CD14-positive monocyte (primary cell): ENCODE measurements around the gene KNSTRN. TPM values are rescaled to one million over a fixed set of nuclear protein-coding genes. Genes with fewer than 3 reads are reported as not detected.

Source experiments
- DNase-seq, 3 donors: peaks; one replicate each; pipeline ENCODE4 v3.0.0-alpha.2; 2011 to 2022
- H2AFZ ChIP-seq: 2 replicates; pipeline ENCODE4 v1.6.0; 2012; ENCODE audit warnings: mild to moderate bottlenecking, low read depth, low read length, inconsistent platforms; ENCODE audit not compliant: insufficient read depth, poor library complexity, severe bottlenecking
- H3K27ac ChIP-seq, 2 donors: 1 replicate in 1 of 2; 2 replicates in 1 of 2; pipeline ENCODE4 v1.5.1; 2012 to 2013; ENCODE audit warnings: low read length in 2 of 2, control low read depth in 1 of 2, inconsistent platforms in 1 of 2, low read depth in 1 of 2, mild to moderate bottlenecking in 1 of 2
- H3K27me3 ChIP-seq, 2 donors: one replicate each; pipeline versions ENCODE4 v1.6.0 to v1.6.1; 2011 to 2013; ENCODE audit warnings: low read length in 2 of 2; ENCODE audit not compliant: control insufficient read depth in 2 of 2, insufficient read depth in 2 of 2
- H3K36me3 ChIP-seq, 2 donors: replicated peaks in 1 of 2; 1 replicate in 1 of 2; 2 replicates in 1 of 2; pipeline versions ENCODE4 v1.5.1 to v1.6.1; 2012 to 2013; ENCODE audit warnings: low read length in 2 of 2, control low read depth in 1 of 2, inconsistent platforms in 1 of 2, mild to moderate bottlenecking in 1 of 2; ENCODE audit not compliant: insufficient read depth in 2 of 2, control insufficient read depth in 1 of 2
- H3K4me1 ChIP-seq, 2 donors: 1 replicate in 1 of 2; 2 replicates in 1 of 2; pipeline versions ENCODE4 v1.5.1 to v1.6.1; 2012 to 2013; ENCODE audit warnings: low read length in 2 of 2, control low read depth in 1 of 2, inconsistent platforms in 1 of 2, mild to moderate bottlenecking in 1 of 2, moderate library complexity in 1 of 2; ENCODE audit not compliant: insufficient read depth in 2 of 2, control insufficient read depth in 1 of 2
- H3K4me2 ChIP-seq: replicated peaks from 2 replicates; pipeline ENCODE3; 2012; ENCODE audit warnings: low read length, moderate library complexity, mild to moderate bottlenecking; ENCODE audit not compliant: poor library complexity, severe bottlenecking; ENCODE audit errors: extremely low read depth
- H3K4me3 ChIP-seq, 3 experiments: fragments of 200-600 bp in 1 of 3; sonication (generic) in 1 of 3; replicated peaks in 1 of 3; 1 replicate in 2 of 3; 2 replicates in 1 of 3; pipeline ENCODE4 v1.5.1; 2011 to 2013; ENCODE audit warnings: low read length in 3 of 3, mild to moderate bottlenecking in 3 of 3, control low read depth in 2 of 3, low read depth in 2 of 3, inconsistent platforms in 1 of 3, moderate library complexity in 1 of 3
- H3K79me2 ChIP-seq: 2 replicates; pipeline ENCODE4 v1.6.0; 2012; ENCODE audit warnings: mild to moderate bottlenecking, control low read depth, inconsistent platforms, low read length, moderate library complexity; ENCODE audit not compliant: insufficient read depth
- H3K9ac ChIP-seq: 2 replicates; pipeline ENCODE4 v1.6.0; 2017; ENCODE audit warnings: low read length, mild to moderate bottlenecking; ENCODE audit not compliant: insufficient read depth, poor library complexity, severe bottlenecking
- H3K9me3 ChIP-seq, 2 donors: replicated peaks in 1 of 2; 1 replicate in 1 of 2; 2 replicates in 1 of 2; pipeline versions ENCODE4 v1.5.1 to v1.6.1; 2012 to 2013; ENCODE audit warnings: low read length in 2 of 2, control low read depth in 1 of 2; ENCODE audit not compliant: control insufficient read depth in 1 of 2, insufficient read depth in 1 of 2
- H4K20me1 ChIP-seq: 2 replicates; pipeline ENCODE4 v1.6.0; 2012; ENCODE audit warnings: mild to moderate bottlenecking, low read length, control low read depth, moderate library complexity; ENCODE audit not compliant: insufficient read depth
- H3K27ac Mint-ChIP-seq, 7 donors: one replicate each; pipeline ENCODE4 v1.8.0; 2020; ENCODE audit warnings: mild to moderate bottlenecking in 7 of 7, mixed read lengths in 7 of 7, moderate library complexity in 6 of 7, inconsistent platforms in 2 of 7
- H3K27me3 Mint-ChIP-seq, 3 donors: one replicate each; pipeline ENCODE4 v1.8.0; 2021 to 2022; ENCODE audit warnings: low read depth in 3 of 3, mild to moderate bottlenecking in 3 of 3, mixed read lengths in 3 of 3, moderate library complexity in 3 of 3, inconsistent platforms in 1 of 3
- H3K36me3 Mint-ChIP-seq, 2 donors: one replicate each; pipeline ENCODE4 v1.8.0; 2020; ENCODE audit warnings: mixed read lengths in 2 of 2, inconsistent platforms in 1 of 2, mild to moderate bottlenecking in 1 of 2
- H3K4me1 Mint-ChIP-seq: one replicate; pipeline ENCODE4 v1.8.0; 2020; ENCODE audit warnings: mild to moderate bottlenecking, mixed read lengths
- H3K4me3 Mint-ChIP-seq, 2 donors: one replicate each; pipeline ENCODE4 v1.8.0; 2020; ENCODE audit warnings: mild to moderate bottlenecking in 2 of 2, mixed read lengths in 2 of 2, moderate library complexity in 1 of 2
- H3K9me3 Mint-ChIP-seq, 7 donors: one replicate each; pipeline ENCODE4 v1.8.0; 2020 to 2022; ENCODE audit warnings: mixed read lengths in 7 of 7, mild to moderate bottlenecking in 6 of 7, moderate library complexity in 6 of 7, inconsistent platforms in 2 of 7
- CTCF ChIP-seq: fragments of 200-600 bp; IDR thresholded peaks from one replicate; pipeline ENCODE4 v1.8.0; 2022; ENCODE audit warnings: antibody characterized with exemption, mild to moderate bottlenecking
- WGBS: methylation state at CpG from one replicate; pipeline ENCODE4 v1.1.5; 2013; ENCODE audit warnings: missing lambda C conversion rate; ENCODE audit not compliant: insufficient coverage; 5-methylcytosine and 5-hydroxymethylcytosine counted together
- intact Hi-C, 2 donors: fragments of 100-400 bp; cut with micrococcal nuclease; formaldehyde crosslinking; loops; one replicate each; pipeline versions ENCODE4 v1.15.0 to v1.15.1; 2023
- polyA plus RNA-seq, 3 donors: library from polyadenylated mRNA; depleted of rRNA in 1 of 3; unstranded in 2 of 3; stranded (reverse) in 1 of 3; fragments of 300-500 nt in 2 of 3; fragments of >200 nt in 1 of 3; fragmentation: Illumina TruSeq in 2 of 3; gene quantifications; 1 replicate in 2 of 3; 2 replicates in 1 of 3; pipeline ENCODE4 v1.2.3, GENCODE V29; 2012 to 2021

KNSTRN gene
- polyA plus RNA-seq, 3 donors = 5.4 to 10.0 (median 7.9) TPM

GRCh38 chr15:40372981-40373380, 9.5 kb upstream of the KNSTRN start:
- 40% methylated on average over 1 of the region's 2 CpGs for WGBS
- H3K79me2 ChIP-seq = no peaks in the 10 kb centered on the region
- H3K27me3 ChIP-seq = no peaks in the 10 kb centered on the region
- Mint-ChIP-seq H3K4me1 (peaks cover 21% of the 10 kb centered on the region), H3K36me3 (no peaks in the 10 kb centered on the region), H3K9me3 (peaks cover 0 to 4% (median 3%) of the 10 kb centered on the region in 7 donors), H3K4me3 (no peak overlapping the region), H3K27ac (peak overlapping the region in 2 of 7 donors; percentile 36 to 41), H3K27me3 (peaks cover 2 to 7% (median 2%) of the 10 kb centered on the region in 3 donors)
- no peak overlapping the region for H3K27ac ChIP-seq
- H3K9ac ChIP-seq = no peak overlapping the region
- H3K4me1 ChIP-seq = peaks cover 14 to 22% of the 10 kb centered on the region in 2 donors
- DNase-seq = peak in 1 of 3 donors; percentile 27
- H3K4me3 ChIP-seq = no peak overlapping the region
- no peak overlapping the region for H3K4me2 ChIP-seq
- H3K9me3 ChIP-seq = no peaks in the 10 kb centered on the region
- no peaks in the 10 kb centered on the region for H3K36me3 ChIP-seq
- no peak overlapping the region for H2AFZ ChIP-seq
- intact Hi-C loops = no loop called here
- no peaks in the 10 kb centered on the region for H4K20me1 ChIP-seq
- TF ChIP-seq CTCF = no peak

GRCh38 chr15:40377606-40378005, 4.9 kb upstream of the KNSTRN start:
- no CpG with 5 or more reads among the region's 3 CpGs for WGBS
- Mint-ChIP-seq H3K4me3 (no peak overlapping the region), H3K27me3 (peaks cover 0 to 3% (median 2%) of the 10 kb centered on the region in 3 donors), H3K9me3 (peaks cover 0 to 4% (median 3%) of the 10 kb centered on the region in 7 donors), H3K36me3 (no peaks in the 10 kb centered on the region), H3K4me1 (peaks cover 28% of the 10 kb centered on the region), H3K27ac (no peak overlapping the region)
- no peak overlapping the region for H3K9ac ChIP-seq
- no peaks in the 10 kb centered on the region for H4K20me1 ChIP-seq
- H3K79me2 ChIP-seq = no peaks in the 10 kb centered on the region
- intact Hi-C loops = no loop called here
- peaks cover 23 to 28% of the 10 kb centered on the region in 2 donors for H3K4me1 ChIP-seq
- no peaks in the 10 kb centered on the region for H3K36me3 ChIP-seq
- no peak for TF ChIP-seq CTCF
- H2AFZ ChIP-seq = no peak overlapping the region
- no peaks in the 10 kb centered on the region for H3K27me3 ChIP-seq
- no peak overlapping the region for H3K4me3 ChIP-seq
- no peak overlapping the region for H3K4me2 ChIP-seq
- no peak overlapping the region for H3K27ac ChIP-seq
- no peaks in the 10 kb centered on the region for H3K9me3 ChIP-seq
- no peak for DNase-seq
